Activated T-helper 1 cell treated with anti-CD3 and anti-CD28 coated beads, Interleukin-12 subunit alpha, Interleukin-12 subunit beta, Interleukin-2, Interleukin-4 antibody, amounts not matched to agents 30 ng/mL and 10 ng/mL and 1 ng/mL, durations not matched to agents 14 hours and 24 hours and 36 hours (primary cell): ENCODE data around the gene CD248. TPM values are rescaled to one million over a fixed set of nuclear protein-coding genes. Genes with fewer than 3 reads are reported as not detected.
A peak's percentile ranks its signal among the peaks of the same experiment; 100 is the strongest.

Source experiments
- DNase-seq: peaks from one replicate; pipeline ENCODE4 v3.0.0; 2021; ENCODE audit warnings: low spot score
- H3K27ac Mint-ChIP-seq: one replicate; pipeline ENCODE4 v1.8.0; 2021; ENCODE audit warnings: mild to moderate bottlenecking, mixed read lengths
- H3K27me3 Mint-ChIP-seq: one replicate; pipeline ENCODE4 v1.8.0; 2022; ENCODE audit warnings: mild to moderate bottlenecking, moderate library complexity, mixed read lengths; ENCODE audit not compliant: insufficient read depth
- H3K36me3 Mint-ChIP-seq: one replicate; pipeline ENCODE4 v1.8.0; 2021; ENCODE audit warnings: low read depth, mixed read lengths
- H3K4me1 Mint-ChIP-seq: one replicate; pipeline ENCODE4 v1.8.0; 2021; ENCODE audit warnings: low read depth, mixed read lengths
- H3K4me3 Mint-ChIP-seq: one replicate; pipeline ENCODE4 v1.8.0; 2021; ENCODE audit warnings: mild to moderate bottlenecking, moderate library complexity, mixed read lengths
- H3K9me3 Mint-ChIP-seq: one replicate; pipeline ENCODE4 v1.8.0; 2021; ENCODE audit warnings: mixed read lengths
- intact Hi-C: fragments of 100-400 bp; cut with micrococcal nuclease; formaldehyde crosslinking; loops from one replicate; pipeline ENCODE4 v1.15.1; 2024
- total RNA-seq: library from RNA; stranded (reverse); gene quantifications from 2 replicates; pipeline ENCODE4 v1.2.3, GENCODE V29; 2022

Gene CD248
- total RNA-seq, 1 donor from 2014 or later, result not detected

DNA sequence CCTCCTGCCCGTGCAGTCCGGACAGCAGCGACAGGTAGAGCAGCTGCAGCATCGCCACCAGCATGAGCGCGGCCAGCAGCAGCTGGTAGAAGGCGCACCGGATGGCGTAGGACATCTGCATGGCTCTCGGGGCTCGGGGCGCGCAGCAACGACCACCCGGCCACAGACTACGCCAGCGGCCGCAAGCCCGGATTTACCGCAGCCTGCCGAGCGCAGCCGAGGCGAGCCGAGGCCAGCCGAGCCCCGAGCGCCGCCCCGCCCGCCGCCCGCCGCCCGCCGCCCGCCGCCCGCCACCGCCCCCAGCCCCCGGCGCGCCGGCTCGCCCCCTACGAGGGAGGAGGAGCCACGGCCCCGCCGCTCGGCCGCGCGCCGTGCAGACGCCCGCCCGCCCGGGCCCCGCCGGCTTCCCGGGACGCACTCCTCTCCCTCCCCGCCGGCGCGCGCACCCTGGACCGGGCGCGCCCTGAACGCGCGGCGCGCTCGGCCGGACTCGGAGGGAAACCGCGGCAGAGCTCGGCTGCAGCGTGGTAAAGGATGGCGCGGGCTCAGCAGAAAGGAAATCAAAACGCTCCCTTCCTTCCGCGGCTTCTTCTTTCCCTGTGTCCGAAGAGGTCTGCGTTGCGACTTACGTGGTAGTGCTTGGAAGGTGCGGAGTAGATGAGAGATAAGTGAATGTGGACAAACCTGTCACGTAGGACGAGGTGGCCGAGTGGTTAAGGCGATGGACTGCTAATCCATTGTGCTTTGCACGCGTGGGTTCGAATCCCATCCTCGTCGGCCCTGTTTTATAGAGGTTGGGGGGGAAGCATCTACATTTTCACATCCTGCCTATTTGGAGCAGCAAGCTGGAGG is 30.8 kb upstream of the CD248 start, which contains the start of gene B4GAT1:
TSS of gene B4GAT1 (minus strand) at position 205 of the 852 bp plus-strand sequence. CDS start at position 121, 84 bp downstream.
- Mint-ChIP-seq H3K27me3 (peaks cover 2% of the 10 kb centered on the region), H3K36me3 (peaks cover 5% of the 10 kb centered on the region), H3K9me3 (no peaks in the 10 kb centered on the region), H3K4me1 (peaks cover 46% of the 10 kb centered on the region), H3K27ac (peak within 1 kb of the TSS; percentile 99), H3K4me3 (peak within 1 kb of the TSS; percentile 97)
- peak; percentile 76 for DNase-seq
- intact Hi-C loops, result loop anchor here (1.0 to 10.0 kb wide), 7 partner anchors 17 to 495 kb away; partner anchors contain the start of genes CFL1, RAB1B, RBM4 and RCE1

DNA sequence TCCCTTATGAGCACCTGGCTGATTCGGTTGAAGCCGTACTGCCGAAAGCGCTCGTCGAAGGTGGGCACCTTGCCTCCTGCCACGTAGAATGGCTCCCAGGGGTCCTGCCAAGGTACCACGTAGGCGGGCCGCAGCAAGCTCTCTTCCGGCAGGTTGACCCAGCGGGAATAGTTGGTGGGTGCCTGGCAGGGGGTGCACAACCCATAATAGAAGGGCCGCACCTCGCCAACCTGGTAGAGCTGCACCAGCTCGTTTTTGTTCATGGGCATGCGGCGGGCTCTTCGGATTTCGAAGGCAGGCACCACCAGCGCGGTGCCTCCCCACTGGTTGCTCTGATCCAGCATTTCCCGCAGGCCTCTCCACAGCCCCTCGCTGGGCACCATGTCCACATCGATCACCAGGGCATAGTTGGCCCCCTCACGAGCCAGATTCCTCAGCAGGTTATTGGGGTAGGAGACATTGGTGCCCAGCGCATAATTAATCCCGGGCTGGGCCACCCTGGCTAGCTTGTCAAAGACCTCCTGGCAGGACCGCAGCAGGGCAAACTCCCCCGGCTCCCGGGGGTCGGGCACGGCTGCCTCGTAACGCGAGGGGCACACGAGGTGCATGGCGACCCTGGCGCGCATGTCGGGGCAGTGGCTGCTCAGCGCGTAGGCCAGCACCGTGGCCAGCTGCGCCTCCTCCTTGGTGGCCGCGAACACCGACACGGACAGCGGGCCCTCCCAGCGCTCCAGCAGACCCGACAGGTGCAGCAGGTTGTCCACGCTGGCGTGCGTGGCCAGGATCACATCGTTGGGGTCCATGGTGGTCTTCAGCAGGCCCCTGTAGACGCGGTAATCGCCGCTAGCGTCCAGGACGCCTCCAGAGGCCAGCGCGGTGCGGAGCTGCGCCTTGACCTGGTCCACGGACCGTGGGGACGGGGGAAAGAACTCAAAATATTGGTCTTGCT is 29.9 kb upstream of the CD248 start:
- intact Hi-C loops, result loop anchor here (1.0 to 10.0 kb wide), 5 partner anchors 41 to 492 kb away; partner anchors contain the start of genes CFL1, RAB1B, RBM4 and SF3B2
- Mint-ChIP-seq H3K36me3 (peaks cover 6% of the 10 kb centered on the region), H3K27ac (peak overlapping the region; percentile 44)

DNA sequence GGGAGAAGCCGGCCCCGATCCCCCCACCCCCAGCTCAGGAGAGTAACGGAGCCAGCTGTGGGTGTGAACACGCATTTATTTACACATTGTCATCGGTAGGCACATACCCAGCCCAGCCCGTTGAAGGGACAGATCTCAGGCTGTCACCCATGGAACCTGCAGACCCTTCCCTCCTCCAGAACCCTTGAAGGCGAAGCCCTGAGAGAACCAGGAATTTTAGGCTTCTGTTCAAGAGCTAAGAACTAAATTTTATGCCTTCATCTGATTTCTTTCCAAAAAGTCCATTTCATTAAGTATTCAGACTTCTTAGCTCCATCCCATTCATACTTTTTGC is 28.4 kb upstream of the CD248 start:
- Mint-ChIP-seq H3K27me3 (peaks cover 2% of the 10 kb centered on the region), H3K27ac (peak overlapping the region; percentile 95), H3K9me3 (no peaks in the 10 kb centered on the region), H3K4me3 (peak overlapping the region; percentile 97), H3K4me1 (peaks cover 46% of the 10 kb centered on the region), H3K36me3 (peaks cover 14% of the 10 kb centered on the region)
- intact Hi-C loops, result loop anchor here (1.0 to 10.0 kb wide), 8 partner anchors 9 to 490 kb away; partner anchors contain the start of genes CFL1, RAB1B, RIN1 and SF3B2
- no peak for DNase-seq

More for the DNA sequence above, 29.9 kb upstream of the CD248 start:
- no peak for DNase-seq
- Mint-ChIP-seq H3K27me3 (peaks cover 2% of the 10 kb centered on the region), H3K9me3 (no peaks in the 10 kb centered on the region), H3K4me3 (peak overlapping the region; percentile 97), H3K4me1 (peaks cover 46% of the 10 kb centered on the region)

DNA sequence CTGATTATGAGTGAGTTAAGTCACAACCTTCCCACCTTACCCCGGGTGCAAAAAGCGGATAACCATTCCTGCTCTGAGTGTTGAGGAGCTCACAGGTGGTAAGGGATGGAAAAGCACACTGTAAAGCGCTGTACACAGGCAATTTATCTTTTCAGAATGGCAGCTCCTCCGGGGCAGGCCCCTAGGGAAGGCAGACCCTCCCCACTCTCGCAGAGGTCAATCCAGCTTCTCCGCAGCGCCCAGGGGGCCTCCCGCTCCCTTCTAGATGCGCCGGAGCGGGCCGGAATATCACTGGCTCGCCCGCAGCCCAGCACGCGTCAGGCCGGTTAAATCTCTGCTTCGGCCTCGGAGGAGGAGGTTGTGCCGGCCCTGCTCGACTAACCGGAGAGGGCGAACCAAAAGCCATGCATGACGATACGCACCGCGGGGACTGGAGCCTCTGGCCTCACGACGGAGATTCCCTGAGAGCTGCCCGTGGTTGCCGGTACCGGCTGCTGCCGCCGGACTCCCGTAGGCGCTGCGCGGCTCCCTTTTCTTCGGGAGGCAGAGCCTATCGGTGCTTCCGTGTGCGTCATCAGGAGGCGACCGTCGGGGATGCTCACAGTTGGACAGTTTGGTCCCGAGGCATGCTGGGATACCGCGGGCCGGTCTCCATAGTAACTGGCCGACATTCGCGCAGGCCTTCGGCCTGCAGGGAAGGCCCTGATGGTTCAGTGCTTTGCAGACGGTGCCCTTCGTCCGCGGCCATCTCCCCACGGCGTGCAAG is 27.9 kb upstream of the CD248 start, which contains the start of gene BRMS1:
TSS of gene BRMS1 (minus strand) at position 555 of the 766 bp plus-strand sequence. CDS start 2,870 bp downstream, outside the sequence.
- Mint-ChIP-seq H3K27me3 (peaks cover 2% of the 10 kb centered on the region), H3K4me3 (peak within 1 kb of the TSS; percentile 97), H3K36me3 (peaks cover 14% of the 10 kb centered on the region), H3K4me1 (peaks cover 46% of the 10 kb centered on the region), H3K27ac (peak within 1 kb of the TSS; percentile 95), H3K9me3 (no peaks in the 10 kb centered on the region)
- intact Hi-C loops, result loop anchor here (1.0 to 10.0 kb wide), 8 partner anchors 8 to 490 kb away; partner anchors contain the start of genes CFL1, RAB1B, RIN1 and SF3B2
- DNase-seq, result peak; percentile 94

DNA sequence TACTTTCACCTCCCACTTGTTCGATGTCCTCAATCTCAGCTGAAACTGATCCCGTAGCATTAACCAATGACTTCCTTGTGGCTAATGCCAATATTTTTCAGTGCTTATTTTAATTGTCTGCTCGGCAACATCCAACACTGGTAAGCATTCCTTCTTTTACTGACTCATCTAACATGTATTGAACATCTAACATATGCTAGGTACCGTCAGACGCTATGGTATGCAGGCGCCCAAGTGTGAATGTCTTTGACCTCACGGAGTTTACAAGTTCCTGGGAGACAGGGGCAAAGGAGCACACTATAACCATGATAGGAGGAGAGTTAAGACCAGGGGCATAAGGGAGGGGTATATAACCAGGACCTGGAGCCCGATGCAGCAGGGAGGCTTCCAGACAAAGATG is 26.3 kb upstream of the CD248 start:
- intact Hi-C loops, result loop anchor here (10.0 kb wide), 2 partner anchors 288 to 488 kb away; partner anchors contain the start of genes CFL1 and SF3B2
- no peak for DNase-seq
- H3K4me1 Mint-ChIP-seq, result peaks cover 43% of the 10 kb centered on the region
- no peak overlapping the region for H3K27ac Mint-ChIP-seq
- H3K4me3 Mint-ChIP-seq, result peak overlapping the region; percentile 97
- no peaks in the 10 kb centered on the region for H3K9me3 Mint-ChIP-seq
- peaks cover 2% of the 10 kb centered on the region for H3K27me3 Mint-ChIP-seq
- H3K36me3 Mint-ChIP-seq, result peaks cover 19% of the 10 kb centered on the region

DNA sequence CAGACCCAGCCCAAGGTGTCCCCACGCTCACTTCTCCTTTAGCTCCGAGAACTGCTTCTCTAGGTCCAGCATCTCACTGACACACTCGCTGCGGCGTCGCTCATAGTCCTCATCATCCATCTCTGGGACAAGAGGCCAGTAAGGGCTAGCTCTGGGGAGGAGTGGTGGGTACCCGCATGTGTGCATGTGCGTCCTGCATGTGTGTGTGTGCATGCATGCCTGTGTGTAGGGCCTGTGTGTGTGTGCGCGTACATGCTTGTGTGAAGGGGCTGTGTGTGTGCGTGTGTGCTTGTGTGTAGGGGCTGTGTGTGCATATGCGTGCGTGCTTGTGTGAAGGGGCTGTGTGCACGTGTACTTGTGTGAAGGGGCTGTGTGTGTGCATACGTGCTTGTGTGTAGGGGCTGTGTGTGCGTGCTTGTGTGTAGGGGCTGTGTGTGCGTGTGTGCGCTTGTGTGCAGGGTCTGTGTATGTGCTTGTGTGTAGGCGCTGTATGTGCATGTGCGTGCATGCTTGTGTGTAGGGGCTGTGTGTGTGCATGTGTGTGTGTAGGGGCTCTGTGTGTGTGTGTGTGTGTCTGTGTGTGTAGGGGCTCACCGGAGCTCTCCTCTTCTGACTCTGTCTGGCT is 24.8 kb upstream of the CD248 start:
- intact Hi-C loops, result loop anchor here (10.0 kb wide), 2 partner anchors 287 to 487 kb away; partner anchors contain the start of genes CFL1 and SF3B2
- Mint-ChIP-seq H3K4me1 (peaks cover 47% of the 10 kb centered on the region), H3K27ac (no peak overlapping the region), H3K4me3 (no peak overlapping the region), H3K27me3 (no peaks in the 10 kb centered on the region), H3K9me3 (no peaks in the 10 kb centered on the region), H3K36me3 (peaks cover 25% of the 10 kb centered on the region)
- no peak for DNase-seq

DNA sequence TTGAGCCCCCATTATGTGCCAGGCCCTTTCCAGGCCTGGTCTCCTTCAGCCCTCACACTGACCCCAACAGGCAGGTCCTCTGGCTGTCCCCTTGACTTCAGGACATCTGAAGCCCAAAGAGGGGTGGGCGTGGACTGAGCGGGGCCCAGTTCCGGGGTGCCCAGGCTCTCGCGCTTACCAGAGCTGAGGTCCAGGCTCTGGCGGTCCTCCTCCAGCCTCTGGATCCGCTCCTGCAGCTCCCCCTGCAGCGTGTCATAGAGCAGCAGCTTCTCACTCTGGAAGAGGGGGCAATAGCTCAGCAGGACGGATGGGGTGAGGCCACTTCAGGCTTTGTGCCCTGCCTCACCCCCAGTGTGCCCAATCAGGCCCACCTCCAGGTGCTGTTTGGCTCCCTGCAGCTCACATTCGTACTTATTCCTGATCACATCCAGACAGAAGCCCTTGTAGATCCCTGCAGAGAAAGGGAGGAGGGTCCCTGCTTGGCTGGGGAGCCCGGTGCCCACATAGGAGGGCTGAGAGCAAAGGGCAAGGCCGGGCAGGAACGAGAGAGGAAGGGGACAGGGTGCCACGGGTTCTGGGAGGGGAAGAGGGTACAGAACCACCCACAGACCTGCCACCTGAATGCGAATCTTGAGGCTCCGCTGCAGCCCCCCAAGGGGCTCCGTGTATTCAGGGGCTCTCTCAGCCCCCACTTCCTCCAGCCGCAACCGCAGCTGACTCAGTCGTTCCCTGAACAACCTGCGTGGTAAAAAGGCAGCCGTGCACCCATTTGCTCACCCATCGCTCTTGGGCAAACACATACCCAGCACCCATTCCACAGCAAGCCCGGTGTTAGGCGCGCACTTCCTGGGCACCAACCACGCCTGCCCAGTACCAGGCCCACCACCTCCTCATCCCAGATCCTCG is 24.0 kb upstream of the CD248 start:
- H3K9me3 Mint-ChIP-seq, result no peaks in the 10 kb centered on the region
- H3K36me3 Mint-ChIP-seq, result peaks cover 25% of the 10 kb centered on the region
- peaks cover 47% of the 10 kb centered on the region for H3K4me1 Mint-ChIP-seq
- H3K4me3 Mint-ChIP-seq, result no peak overlapping the region
- intact Hi-C loops, result loop anchor here (10.0 kb wide), 2 partner anchors 286 to 486 kb away; partner anchors contain the start of genes CFL1 and SF3B2
- no peak overlapping the region for H3K27ac Mint-ChIP-seq
- no peak for DNase-seq
- peaks cover 3% of the 10 kb centered on the region for H3K27me3 Mint-ChIP-seq

DNA sequence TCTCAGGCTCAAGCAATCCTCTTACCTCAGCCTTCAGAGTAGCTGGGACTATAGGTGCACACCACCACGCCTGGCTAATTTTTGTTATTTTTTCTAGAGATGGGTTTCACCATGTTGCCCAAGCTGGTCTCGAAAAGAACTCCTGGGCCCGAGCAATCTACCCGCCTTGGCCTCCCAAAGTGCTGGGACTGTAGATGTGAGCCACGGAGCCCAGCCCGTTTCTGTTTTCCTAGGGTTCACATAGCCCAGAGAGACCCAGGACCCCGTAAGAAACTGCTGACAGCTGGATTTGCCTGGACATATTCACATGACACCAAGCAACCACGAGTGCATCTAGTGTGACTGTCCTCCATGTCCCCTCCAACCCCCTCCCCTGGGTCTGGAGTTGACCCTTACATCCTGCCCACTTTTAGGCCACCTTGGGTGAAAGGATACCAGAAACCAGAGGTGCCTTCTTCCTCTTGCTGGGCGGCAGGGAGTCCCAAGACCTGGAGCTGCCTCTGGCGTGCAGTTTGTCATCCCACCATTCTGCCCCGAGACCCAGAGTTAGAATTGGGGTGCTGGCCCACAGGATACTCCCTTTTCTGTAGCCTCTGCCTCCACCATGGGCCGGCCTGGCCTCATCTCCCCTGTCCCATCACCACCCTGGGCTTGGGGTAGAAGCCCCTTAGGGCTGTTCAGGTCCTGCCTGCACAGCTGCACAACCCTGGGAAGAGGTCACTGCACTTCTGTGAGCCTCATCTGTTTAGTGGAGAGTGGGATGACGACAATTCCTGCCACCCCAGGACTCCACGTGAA is 23.0 kb upstream of the CD248 start:
- Mint-ChIP-seq H3K4me3 (no peak overlapping the region), H3K4me1 (peaks cover 43% of the 10 kb centered on the region), H3K27me3 (peaks cover 3% of the 10 kb centered on the region), H3K9me3 (no peaks in the 10 kb centered on the region), H3K36me3 (peaks cover 23% of the 10 kb centered on the region), H3K27ac (no peak overlapping the region)
- no peak for DNase-seq
- intact Hi-C loops, result loop anchor here (10.0 kb wide), 2 partner anchors 285 to 485 kb away; partner anchors contain the start of genes CFL1 and SF3B2

DNA sequence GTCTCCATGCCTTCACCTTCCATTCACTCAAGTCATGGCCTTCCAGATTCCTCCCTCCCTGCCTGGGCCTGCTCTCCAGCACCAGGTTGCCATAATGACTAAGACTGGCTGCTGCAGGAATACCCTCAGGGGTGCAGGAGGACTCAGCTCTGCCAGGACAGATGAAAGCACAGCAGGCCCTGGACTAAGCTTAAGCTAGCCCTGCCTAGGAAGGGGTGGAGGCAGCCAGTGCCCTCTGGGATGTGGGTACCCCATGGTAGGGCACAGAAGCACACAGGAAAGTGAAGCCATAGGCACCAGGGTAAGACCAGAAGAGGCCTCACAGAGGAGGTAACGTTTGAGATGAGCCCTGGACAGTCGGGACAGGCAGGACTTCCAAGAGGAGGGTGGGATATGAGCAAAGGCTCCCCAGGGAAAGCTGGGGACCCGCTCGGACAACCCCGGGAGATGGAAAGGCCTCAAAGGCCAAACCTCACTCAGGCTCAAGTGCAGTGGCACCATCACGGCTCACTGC is 22.4 kb upstream of the CD248 start:
- H3K9me3 Mint-ChIP-seq, result no peaks in the 10 kb centered on the region
- DNase-seq, result no peak
- intact Hi-C loops, result no loop called here
- peaks cover 23% of the 10 kb centered on the region for H3K36me3 Mint-ChIP-seq
- peaks cover 37% of the 10 kb centered on the region for H3K4me1 Mint-ChIP-seq
- H3K27me3 Mint-ChIP-seq, result peaks cover 3% of the 10 kb centered on the region
- peak overlapping the region; percentile 34 for H3K27ac Mint-ChIP-seq
- no peak overlapping the region for H3K4me3 Mint-ChIP-seq
